ENCODE data around the gene ACSS1.

ACSS1 gene

DNA sequence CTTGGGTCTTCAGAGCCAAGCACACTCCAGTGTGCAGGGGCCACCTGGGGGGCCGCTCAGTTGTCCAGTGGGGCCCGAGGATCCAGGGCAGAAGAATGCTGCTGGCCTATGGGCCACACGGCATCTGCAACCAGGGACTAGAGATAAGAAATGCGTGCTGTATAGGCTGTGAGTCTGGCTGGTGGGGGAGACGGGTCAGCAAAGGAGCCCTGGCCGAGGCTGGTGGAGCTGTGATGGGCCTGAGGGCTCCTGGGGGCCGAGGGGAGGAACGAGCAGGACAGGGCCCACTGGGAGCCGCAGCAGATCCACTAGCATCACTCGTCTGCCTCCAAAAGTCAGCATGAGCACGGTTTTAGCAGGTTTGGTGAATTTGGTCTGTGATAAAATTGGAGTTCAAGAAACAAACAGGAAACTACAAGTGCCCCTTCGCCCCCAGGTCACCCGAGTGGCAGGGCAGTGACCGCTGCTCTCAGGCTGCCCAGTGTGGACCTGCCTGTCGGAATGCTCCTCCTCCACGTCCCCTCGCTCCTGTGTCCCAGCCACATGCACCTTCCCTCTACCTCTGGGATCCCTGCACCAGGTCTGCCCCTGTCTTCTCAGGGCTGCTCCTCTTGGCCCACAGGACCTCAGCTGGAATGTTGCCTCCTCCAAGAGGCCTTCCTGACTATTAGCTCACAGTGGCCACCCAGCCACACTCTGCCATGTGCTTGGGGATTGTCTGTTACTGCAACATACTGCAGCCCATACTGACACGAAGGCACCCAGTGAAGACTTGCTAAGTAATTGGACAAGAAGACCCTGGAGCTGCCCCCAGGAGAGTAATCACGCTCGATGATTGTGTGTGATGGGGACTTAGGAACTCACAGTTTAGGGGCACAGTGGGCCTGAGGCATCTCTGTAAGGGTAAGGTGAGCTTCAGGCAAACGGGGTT is 10.9 kb downstream of the ACSS1 start:
- DNase-seq (ENCODE audit: low read depth in 3 of 3, low spot score in 1 of 3): no peak

DNA sequence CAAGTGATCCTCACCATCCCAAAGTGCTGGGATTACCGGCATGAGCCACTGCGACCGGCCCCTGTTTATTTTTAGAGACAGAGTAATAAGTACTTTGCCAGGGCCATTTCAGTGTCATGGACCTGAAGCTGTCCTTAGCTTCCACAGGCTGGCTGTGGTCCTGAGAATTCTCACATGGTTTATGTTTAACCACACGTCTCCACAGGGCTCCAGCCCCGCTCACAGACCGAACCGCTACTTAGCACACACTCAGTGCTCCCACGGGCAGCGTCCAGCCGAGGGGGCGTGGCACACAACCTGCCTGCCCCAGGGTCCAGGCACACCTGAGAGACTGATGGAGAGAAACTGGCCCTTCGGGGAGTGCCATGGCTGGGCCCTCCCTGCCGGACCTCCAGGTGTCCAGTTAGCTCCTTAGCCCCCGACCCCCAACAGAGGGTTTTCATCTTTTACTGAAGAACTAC is 11.7 kb downstream of the ACSS1 start:
- DNase-seq (ENCODE audit: low read depth in 3 of 3, low spot score in 1 of 3): no peak

DNA sequence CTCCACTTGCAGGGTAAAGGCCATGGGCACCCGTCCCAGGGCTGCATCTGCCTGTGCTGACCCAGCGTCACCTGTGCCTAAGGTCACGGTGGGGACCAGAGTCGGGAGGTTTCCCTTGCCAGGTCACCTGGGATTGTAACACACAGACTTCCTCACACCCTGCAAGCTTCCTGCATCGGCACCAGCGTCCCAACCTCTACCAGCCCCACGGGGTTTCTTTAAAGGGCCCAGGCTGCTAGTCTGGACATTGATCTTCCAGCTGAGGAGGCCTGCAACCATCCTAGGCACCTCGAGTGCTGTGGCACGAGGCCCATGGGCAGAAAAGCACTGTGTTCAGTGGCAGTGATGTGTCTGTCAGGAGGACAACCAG is 12.6 kb downstream of the ACSS1 start:
- no peak for DNase-seq (ENCODE audit: low read depth in 3 of 3, low spot score in 1 of 3)

DNA sequence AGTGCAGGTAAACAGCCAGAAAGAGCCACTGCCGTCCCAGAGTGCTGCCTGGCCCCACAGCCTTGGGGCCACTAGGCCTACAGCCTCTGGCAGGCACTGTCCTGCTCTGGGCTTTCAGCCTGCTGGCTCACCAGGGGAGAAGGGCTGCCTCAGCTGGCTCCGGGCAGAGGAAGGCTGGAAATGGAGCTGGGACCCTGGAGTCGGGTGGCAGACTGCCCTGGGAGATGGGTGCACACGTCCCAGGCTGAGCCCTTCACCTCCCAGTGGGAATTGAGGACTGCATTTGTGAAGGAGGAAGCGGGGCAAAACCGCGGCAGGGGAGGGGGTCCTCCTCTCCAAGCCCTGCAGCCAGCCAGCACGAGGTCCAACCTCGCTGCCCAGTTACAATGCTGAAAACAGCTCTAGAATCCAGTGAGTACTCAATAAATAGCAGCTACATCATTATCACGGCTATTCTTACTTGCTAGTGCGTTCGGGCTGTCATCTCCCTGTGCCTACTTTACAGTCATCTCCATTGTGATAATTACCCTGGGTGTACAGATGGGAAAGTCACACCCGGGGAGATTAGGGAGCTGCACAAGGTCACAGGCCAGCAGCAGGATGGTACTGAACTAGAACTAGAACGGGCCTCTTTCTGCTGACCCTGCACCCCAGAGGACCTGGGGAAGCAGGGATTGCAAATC is 13.1 kb downstream of the ACSS1 start:
- DNase-seq (ENCODE audit: low read depth in 3 of 3, low spot score in 1 of 3): no peak

DNA sequence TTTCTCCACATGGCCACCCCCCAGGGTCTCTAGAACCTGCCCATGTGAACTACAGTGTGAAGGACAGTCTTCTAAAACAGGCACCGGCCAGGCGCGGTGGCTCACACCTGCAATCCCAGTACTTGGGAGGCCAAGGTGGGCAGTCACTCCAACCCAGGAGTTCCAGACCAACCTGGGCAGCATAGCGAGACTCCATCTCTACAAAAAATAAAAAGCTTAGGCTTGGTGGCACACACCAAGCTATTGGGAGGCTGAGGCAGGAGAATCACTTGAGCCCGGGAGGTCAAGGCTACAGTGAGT is 13.7 kb downstream of the ACSS1 start:
- DNase-seq (ENCODE audit: low read depth in 3 of 3, low spot score in 1 of 3): no peak

DNA sequence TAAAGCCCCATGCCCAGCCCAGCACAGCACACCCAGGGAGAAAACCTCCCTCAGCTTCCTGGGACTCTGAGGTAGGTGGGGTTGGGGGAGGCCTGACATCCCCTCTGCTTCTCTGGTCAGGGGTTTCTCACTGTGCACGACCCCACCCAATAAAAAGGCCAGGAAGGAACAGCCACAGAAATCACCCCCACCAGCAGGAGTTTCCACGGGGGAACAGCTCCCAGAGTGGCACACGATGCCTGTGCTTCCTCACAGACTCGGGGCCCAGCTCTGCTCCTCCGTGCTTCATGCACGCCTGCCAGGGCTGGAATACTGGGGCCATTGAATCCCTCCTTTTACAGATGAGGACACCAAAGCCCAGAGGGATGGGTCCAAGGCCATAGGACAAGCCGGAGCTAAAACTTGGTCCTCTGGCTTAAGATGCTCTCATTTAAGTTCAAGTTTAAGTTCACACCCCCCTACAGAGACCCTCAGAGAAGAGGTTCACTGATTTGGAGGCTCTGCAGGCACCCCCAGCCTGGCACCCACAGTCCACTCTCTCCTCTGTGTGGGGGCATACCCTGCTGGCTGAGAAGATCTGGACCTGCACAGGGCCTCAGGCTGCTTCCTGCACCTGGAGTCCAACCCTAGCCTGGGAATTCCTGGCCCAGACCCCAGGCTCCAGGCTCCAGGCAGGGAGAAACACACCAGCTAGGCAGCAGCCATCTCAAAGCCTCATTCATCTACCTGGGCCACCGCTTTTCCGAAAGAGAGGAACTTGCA is 14.3 kb downstream of the ACSS1 start:
- no peak for DNase-seq (ENCODE audit: low read depth in 3 of 3, low spot score in 1 of 3)

DNA sequence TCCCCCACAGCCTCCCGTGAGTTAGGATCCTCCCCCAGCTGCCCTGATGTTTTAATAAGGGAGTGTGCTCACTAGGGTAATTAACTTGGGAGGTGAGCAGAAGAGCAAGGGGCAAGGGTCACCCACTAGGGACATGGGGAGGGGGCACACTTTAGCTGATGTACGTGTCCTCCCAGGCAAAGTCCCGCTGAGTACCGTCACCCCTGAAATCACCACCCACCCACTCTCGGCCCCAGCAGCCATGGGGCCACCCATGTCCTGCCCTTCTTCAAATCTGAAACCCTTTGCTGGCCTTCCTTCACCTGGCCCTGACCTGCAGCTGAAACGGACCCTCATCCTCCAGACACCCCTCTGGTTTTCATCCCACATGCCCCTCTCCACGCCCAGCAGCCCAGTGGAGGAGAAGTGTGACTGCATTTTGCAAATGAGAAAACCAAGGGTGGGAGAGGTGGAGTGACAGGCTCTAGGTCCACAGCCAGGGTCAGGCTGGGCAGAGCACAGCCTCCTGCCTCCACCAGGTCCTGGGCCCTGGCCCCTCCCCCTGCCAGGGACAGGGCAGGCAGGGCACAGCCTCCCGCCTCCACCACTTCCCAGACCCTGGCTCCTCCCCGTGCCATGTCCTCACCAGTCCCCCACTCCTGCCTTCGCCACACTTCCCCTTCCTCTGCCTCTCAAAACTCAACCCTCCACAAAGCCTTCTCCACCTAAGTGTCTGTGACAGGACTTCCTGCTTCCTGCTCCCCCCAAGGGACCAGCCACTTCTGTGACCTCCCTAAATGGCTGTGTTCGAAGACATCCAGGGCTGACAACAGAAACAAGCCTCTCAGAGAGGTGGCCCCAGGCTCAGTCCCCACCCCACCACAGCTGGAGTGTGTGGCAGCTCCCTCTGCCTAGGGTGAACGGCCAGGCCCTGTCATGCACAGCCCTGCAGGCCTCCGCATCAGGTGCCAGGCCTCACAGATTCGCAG is 15.1 kb downstream of the ACSS1 start:
- DNase-seq (ENCODE audit: low read depth in 3 of 3, low spot score in 1 of 3): no peak

DNA sequence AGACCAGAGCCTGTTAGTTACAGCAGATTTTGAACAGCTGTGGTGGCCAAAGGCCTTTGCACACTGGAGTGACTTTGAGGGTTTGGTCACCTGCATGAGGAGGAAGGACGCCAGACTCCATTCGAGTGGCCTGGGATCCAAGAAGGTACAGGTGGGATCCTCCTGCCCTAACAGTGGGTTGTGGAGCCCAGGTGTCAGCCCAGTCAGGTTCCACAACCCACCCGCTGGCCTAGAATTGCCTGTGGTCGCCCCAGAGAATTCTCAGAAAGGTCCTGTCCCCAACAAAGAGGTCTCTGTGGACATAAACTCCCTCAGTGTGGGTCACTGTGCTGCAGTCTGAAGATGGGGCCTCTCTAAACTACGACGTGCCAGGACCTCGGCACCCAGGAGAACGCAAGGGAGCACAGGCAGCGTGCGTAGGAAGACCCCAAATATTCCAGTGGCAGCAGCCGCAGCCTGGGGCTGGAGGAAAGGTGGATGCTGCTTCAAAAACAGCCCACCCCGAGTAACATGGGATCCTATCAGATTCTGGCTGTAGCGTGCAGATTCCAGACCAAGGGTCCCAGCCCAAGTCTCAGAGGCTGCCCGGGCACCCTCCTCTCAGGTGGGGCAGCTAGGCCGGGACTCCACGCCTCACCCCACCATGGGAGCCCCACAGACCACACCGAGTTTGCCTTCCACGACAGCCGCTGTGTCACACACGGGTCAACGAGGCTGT is 16.0 kb downstream of the ACSS1 start:
- DNase-seq (ENCODE audit: low read depth in 3 of 3, low spot score in 1 of 3): no peak

DNA sequence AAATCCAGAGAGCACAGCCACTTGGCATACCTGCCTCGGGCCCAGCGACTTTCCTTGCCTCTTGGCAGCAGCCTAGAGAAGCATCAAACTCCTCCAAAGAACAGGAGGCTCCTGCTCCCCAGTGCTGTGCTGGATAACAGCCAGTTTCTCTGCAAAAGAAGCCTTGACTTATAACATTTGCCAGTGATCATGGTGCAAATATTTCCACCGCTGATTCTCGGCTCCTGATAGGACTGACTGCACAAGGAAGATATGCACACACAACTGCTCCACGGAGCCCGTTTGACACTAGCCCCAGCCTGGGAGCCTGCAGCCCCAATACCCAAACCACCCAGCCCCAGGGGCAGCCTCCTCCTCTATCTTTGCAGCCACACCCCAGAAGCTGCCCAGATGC is 17.5 kb downstream of the ACSS1 start:
- DNase-seq (ENCODE audit: low read depth in 3 of 3, low spot score in 1 of 3): no peak

DNA sequence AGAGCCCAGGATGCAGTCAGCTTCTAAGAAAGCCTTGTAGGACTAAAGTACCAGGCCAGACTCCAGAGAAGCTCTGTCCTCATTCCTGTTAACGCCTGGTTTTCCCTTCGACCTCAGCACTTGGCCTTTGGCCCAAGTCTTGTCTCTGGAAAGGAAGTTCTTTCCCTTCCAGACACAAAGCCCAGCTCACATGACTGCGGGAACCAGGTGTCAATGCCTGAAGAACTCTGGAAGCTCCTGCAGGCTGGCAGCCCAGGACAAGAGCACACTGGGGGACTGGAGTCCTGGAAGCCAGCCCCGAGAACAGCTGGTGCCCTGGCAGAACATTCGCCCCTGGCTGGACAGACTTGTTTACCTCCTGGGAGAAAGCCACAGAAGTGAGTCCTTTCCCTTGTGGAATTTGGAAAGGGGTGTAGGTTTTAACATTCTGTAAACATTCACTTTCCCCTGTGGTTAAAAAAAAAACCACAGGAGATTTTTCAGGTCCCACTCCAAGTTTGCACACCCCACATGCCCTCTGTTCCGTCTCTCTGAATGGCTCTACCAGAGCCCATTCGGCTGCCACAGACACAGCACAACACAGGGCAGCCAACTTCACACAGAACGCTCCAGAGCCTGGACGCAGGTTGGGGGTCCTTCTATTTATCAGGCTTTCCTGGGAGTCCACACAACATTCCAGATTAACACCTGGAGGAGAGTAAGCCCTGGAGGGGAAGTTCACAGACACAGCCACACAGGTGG is 18.1 kb downstream of the ACSS1 start:
- DNase-seq (ENCODE audit: low read depth in 3 of 3, low spot score in 1 of 3): no peak

DNA sequence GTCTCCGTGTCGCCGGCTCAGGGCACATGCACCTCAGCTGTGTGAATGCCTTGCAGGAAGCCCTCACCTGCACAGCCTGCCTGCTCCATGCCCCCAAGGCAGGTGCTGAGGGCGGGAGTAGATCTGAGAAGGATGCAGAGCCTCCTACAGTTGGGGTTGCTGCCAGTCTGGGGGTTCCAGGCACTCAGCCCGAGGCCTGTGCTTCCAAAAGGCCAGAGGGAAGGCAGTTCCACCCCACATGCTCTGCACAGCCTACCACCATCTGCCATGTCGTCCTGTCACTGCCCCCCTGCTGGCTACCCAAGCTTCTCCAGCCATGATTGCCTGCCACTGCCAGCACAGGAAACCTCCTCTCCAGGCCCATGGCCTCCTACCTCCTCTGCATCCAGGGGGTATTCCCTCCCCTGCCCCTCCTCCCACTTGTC is 19.3 kb downstream of the ACSS1 start:
- DNase-seq (ENCODE audit: low read depth in 3 of 3, low spot score in 1 of 3): no peak

DNA sequence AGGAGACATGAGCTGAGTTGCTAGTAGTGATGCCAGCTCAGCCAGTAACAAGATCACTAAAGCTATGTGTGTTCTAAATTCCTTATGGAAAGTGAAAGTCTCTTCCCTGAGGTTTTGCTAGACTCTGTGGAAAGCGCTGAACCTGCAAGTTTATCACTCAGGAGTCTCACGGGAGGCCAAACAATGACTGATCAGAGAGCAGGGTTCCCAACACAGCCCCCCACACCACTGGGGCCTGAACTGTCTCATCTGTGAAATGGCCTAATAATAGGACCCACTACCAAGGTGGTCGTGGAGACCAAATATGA is 19.9 kb downstream of the ACSS1 start:
- DNase-seq (ENCODE audit: low read depth in 3 of 3, low spot score in 1 of 3): no peak

DNA sequence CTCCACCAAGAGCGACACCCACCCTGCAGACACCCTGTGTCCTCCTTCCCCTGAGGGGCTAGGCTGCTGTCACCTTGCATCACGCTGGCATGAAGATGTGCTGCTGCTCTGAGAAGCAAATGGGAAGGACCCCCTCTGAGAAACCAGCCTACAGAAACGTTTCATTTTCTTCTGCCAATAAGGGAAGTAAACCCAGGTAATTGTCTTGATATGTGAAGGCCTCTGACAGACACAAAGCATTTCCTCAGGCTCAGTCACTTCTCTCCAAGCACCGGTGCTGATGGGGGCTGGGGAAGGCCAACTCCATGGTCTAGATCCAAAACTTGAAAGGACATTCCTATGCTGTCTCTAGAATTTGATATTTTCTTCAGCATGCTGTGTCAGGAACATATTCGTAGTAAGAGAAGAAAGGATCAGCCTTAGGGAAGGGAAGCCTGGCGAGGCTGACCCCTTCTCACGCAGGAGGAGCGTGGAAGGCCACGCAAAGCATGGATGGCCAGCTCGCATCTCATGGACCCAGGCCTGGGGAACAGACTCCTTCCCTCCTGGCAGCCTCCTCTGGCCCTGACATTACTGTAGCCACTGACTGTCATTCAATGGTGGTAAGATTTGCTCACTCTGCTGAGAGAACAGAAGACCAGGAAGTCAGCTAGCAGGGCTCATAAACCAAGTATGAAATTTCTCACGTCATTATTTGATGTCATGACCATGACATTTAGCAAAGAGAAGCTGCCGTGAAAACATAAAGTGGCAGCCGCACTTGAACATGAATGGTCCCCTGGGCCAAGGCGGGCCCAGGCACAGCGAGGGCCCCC is 20.4 kb downstream of the ACSS1 start:
- DNase-seq (ENCODE audit: low read depth in 3 of 3, low spot score in 1 of 3): no peak

DNA sequence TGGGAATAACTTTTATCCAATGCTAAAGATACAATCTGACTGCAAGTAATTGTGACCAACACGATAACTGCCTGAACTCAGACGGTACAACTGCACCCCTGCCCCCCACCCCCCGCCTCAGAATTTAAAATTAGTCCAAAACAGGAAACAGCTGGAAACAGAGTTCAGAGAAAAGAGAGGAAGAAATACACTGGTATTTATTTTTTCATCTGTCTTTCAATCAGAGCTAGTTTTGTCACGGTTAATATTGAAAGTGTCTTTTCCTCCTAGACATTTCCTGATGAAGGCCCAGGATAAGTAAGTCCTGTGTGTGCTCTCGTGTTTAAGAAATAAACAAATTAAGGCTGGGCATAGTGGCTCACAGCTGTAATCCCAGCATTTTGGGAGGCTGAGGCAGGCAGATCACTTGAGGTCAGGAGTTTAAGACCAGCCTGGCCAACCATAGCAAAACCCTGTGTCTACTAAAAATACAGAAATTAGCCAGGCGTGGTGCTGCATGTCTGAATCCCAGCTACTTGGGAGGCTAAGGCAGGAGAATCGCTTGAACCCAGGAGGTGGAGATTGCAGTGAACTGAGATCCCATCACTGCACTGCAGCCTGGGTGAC is 21.5 kb downstream of the ACSS1 start:
- no peak for DNase-seq (ENCODE audit: low read depth in 3 of 3, low spot score in 1 of 3)

DNA sequence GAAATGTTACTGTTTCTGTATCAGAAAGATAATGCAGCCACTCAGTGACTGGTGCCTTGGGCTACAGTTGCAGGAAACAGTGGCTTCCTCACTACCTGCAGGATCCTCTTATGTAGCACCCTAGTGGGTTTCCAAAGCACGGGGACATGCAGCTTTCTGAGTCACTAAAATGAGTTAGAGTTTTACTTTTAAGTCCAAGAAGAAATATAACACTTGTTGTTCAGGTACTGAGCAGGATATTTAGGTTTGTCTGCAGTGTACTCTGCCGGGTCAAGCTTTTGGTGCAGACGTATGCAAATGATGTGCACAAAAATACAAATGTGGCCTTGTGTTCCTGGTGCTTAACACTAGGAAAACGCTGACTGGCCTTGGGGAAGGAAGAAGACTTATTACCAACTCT is 22.0 kb downstream of the ACSS1 start:
- DNase-seq (ENCODE audit: low read depth in 3 of 3, low spot score in 1 of 3): no peak

DNA sequence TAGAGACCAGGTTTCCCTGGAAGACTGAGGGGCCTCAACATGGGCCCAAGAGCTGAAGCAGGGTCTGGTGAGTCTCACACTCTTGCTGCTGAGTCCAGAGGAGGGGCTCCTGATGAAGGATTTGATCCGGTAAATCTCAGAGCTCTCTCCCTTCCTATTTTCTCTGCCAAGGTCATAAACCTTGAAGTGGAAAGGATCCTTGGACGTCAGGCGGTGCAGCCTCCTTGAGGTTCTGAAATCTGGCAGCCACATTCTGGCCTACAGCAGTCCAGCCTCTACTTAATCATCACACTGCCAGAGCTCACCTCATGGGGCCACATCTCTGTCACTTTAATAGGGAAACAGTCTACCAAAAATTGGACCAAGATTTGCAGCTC is 24.0 kb downstream of the ACSS1 start:
- DNase-seq (ENCODE audit: low read depth in 3 of 3, low spot score in 1 of 3): no peak

DNA sequence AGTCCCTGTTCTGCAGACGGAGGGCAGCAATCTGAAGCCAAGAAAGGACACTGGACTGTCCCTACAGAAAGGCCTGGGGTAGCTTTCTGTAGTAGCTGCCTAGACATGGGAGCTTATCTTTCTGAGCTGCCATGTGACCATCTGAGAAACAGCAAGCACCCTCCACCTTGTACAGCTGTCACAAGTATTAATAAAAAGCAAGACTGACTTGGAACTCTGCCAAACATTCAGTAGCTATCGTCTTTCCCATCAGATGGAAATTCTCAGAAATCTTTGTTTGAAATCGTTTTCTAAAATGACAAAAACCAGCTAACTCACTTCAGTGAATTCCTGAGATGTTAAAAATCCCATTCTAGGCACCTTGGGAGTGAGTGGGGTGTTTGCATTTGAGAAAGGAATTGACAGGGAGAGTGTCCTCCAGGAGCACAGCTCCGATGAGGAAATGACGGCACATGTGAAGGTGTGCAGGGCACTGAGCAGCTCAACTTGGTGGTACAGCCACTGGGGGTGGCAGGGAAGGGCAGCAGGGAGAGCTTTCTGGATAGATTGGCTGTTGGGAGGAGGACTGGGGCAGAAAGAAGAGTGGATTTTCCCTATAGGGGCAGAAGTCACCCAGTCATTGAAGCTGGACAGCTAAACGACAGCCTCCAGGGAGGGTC is 24.5 kb downstream of the ACSS1 start:
- no peak for DNase-seq (ENCODE audit: low read depth in 3 of 3, low spot score in 1 of 3)

All from stimulated activated CD4-positive, alpha-beta T cell treated with anti-CD3 and anti-CD28 coated beads, TNF-alpha, amount 100 ng/mL, for 1 hour (primary cell).